GM12864 (cell line): ENCODE measurements around the gene MUC21.
"Not testable (repeated sequence)": the region's sequence is repeated elsewhere in the genome, so short reads cannot be mapped to it uniquely, and the experiment has no call there.

ENCODE experiments used
- DNase-seq: peaks from one replicate; pipeline ENCODE4 v3.0.0-alpha.2; 2011; ENCODE audit warnings: low read depth
- H3K4me3 ChIP-seq: 2 replicates; pipeline ENCODE4 v1.5.1; 2011; ENCODE audit warnings: mild to moderate bottlenecking, low read depth, low read length, control low read depth
- CTCF ChIP-seq: IDR thresholded peaks from 2 replicates; pipeline ENCODE4 v1.5.1; 2011; ENCODE audit warnings: low read depth, mild to moderate bottlenecking, moderate library complexity, low read length, control low read depth, inconsistent platforms; ENCODE audit errors: missing control alignments

Gene MUC21

DNA sequence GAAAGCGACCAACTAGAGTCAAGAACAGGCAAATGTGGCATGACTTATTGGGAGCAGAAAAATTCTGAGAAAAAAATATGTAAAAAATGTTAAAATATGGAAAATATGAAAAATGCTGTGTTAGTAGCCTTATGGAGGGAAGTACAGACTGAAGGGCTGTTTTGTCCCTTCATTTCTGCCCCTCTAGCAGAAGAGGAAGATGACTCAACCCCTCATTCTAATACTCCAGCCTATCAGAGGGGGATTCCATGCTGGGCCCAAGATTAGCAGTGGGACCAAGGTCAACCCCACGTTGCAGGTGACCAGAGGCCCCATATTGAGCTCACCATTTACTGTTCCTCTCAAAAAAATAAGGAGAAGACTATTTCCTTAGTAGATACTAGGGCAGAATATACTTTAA is 8.4 kb downstream of the MUC21 start:
- H3K4me3 ChIP-seq = no peak overlapping the region
- no peak for DNase-seq
- TF ChIP-seq CTCF = no peak

- H3K4me3 ChIP-seq = no peak overlapping the region
- no peak for TF ChIP-seq CTCF
- DNase-seq = no peak
These were observed 13.8 kb downstream of the MUC21 start for GRCh38 chr6:30997301-30997700.

DNA sequence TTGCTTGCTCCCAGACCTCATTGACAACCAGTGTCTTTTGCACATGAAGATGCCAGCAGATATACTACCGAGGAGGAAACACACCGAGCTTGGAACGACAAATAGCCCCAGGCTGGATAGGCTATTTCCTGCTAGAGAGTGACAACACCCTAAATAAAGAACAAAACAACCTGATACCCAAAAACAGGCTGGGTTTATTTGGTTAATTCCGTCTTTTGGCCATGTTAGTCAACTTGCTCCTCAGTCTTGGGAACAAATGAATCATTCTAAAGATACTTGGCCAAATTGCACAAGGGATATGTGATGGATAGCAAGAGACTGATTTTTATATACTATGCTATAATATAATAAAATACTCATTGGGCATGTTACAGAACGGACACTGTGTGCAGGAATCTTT is 15.3 kb downstream of the MUC21 start:
- no peak for DNase-seq
- TF ChIP-seq CTCF = no peak

GRCh38 chr6:31000067-31000860 is 16.7 kb downstream of the MUC21 start:
- not testable (repeated sequence) for DNase-seq, H3K4me3 ChIP-seq

More for the DNA sequence above, 15.3 kb downstream of the MUC21 start:
- H3K4me3 ChIP-seq = no peak overlapping the region

DNA sequence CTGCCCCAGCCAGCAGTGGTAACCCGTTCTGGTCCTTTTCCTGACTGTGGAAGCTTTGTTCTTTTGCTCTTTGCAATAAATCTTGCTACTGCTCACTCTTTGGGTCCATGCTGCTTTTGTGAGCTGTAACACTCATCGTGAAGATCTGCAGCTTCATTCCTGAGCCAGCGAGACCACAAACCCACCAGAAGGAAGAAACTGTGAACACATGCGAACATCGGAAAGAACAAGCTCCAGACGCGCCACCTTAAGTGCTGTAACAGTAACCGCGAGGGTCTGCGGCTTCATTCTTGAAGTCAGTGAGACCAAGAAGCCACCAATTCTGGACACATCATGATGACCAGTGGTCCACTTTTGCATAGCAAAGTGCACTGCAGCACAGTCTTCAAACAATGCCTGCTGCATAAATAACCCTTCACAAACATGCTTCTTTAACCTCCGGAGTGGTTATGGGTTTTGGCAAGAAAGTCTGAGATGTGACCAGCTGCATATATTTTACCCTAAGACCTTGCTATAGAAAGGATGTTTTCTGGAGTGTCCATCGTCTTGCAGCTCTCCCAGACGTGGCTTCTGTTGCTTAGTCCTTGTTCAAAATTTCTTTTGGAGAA is 17.9 kb downstream of the MUC21 start:
- no peak for DNase-seq
- no peak for TF ChIP-seq CTCF
- H3K4me3 ChIP-seq = no peak overlapping the region

DNA sequence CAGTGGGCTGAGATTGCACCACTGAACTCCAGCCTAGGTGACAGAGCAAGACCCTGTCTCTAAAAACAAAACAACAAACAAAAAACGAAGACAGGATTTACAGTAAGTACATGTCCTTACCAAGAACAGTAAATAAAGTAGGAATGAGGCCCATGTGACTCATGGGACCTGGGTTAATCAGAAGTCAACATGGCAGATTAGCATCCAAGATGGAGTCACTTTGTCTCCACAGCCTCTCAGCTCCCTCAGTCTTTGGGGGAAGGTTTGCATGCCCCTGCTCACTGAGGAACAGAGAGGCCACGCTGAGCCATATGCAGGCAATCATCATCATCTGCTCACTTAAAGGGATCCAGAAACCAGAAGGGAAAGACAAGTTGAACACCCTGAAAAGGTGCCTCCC is 19.0 kb downstream of the MUC21 start:
- no peak for TF ChIP-seq CTCF
- no peak for DNase-seq
- no peak overlapping the region for H3K4me3 ChIP-seq

DNA sequence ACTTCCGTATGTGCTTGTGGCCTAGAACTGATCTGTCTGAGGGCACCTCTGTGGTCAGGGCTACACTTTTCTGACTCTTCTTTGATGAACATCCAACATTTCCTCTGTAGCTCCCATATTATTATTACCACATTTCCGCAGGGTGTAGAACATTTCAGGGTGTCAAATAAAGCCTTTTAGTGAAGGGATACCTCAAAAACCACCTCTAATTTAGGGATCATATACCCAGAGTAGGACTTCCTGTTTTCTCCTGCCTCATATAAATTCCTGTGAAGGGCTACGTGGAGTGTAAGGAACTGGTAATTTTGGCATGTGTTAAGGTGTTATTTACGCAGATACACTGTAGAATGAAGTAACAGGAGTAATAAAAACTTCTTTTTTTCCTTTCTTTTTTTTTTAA is 21.3 kb downstream of the MUC21 start:
- TF ChIP-seq CTCF = no peak
- DNase-seq = no peak
- no peak overlapping the region for H3K4me3 ChIP-seq
